ENCODE data around the gene GPS1. TPM values are rescaled to one million over a fixed set of nuclear protein-coding genes. Genes with fewer than 3 reads are reported as not detected.

GPS1 gene
- total RNA-seq, 1 donor from 2014 or later = 150 TPM

DNA sequence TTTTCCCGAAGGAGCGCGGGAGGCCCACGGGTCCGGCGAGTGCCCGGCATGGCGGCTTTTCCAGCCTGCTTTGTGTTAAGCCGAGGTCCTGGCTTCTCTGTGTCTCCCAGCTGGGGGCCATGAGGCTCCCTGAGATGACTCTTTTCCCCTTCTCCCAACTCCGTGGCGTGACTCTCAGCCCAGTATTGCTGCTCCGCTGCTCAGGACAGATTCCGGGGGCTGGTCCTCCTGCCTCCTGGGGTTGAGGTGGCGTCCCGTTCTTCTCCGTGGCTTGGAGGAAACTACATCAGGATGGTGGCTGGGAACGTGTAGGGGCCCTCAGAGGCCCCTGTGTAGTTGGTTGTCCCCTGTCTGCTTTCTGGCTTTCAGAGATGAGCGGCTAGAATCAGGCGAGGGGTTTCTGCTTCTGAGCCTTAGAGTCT is 951 bp downstream of the GPS1 start:
- no peak for DNase-seq (ENCODE audit: low read depth)

GRCh38 chr17:82053130-82053529 is 1.4 kb downstream of the GPS1 start:
- TF ChIP-seq, protein P1, sequence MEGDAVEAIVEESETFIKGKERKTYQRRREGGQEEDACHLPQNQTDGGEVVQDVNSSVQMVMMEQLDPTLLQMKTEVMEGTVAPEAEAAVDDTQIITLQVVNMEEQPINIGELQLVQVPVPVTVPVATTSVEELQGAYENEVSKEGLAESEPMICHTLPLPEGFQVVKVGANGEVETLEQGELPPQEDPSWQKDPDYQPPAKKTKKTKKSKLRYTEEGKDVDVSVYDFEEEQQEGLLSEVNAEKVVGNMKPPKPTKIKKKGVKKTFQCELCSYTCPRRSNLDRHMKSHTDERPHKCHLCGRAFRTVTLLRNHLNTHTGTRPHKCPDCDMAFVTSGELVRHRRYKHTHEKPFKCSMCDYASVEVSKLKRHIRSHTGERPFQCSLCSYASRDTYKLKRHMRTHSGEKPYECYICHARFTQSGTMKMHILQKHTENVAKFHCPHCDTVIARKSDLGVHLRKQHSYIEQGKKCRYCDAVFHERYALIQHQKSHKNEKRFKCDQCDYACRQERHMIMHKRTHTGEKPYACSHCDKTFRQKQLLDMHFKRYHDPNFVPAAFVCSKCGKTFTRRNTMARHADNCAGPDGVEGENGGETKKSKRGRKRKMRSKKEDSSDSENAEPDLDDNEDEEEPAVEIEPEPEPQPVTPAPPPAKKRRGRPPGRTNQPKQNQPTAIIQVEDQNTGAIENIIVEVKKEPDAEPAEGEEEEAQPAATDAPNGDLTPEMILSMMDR (IDR thresholded peaks at IDR 0.05; ENCODE audit: insufficient read depth, low read length, poor library complexity, severe bottlenecking) = no peak
- H3K27me3 ChIP-seq (ENCODE audit: control insufficient read depth, insufficient read depth, low read length) = no peaks in the 10 kb centered on the region
- peaks cover 3% of the 10 kb centered on the region for H3K36me3 ChIP-seq (ENCODE audit: control insufficient read depth, insufficient read depth, low read length)
- no peak for DNase-seq (ENCODE audit: low read depth)
- peak overlapping the region; percentile 80 for H3K4me3 ChIP-seq (ENCODE audit: low read depth, low read length)

More for the DNA sequence above, 951 bp downstream of the GPS1 start:
- TF ChIP-seq, protein P1 (IDR thresholded peaks at IDR 0.05; ENCODE audit: insufficient read depth, low read length, poor library complexity, severe bottlenecking) = no peak
- Histone ChIP-seq H3K4me3 (ENCODE audit: low read depth, low read length) (peak overlapping the region; percentile 80), H3K36me3 (ENCODE audit: control insufficient read depth, insufficient read depth, low read length) (peaks cover 3% of the 10 kb centered on the region), H3K27me3 (ENCODE audit: control insufficient read depth, insufficient read depth, low read length) (no peaks in the 10 kb centered on the region)

GRCh38 chr17:82053556-82054263 is 2.0 kb downstream of the GPS1 start:
- no peaks in the 10 kb centered on the region for H3K27me3 ChIP-seq (ENCODE audit: control insufficient read depth, insufficient read depth, low read length)
- H3K4me3 ChIP-seq (ENCODE audit: low read depth, low read length) = no peak overlapping the region
- TF ChIP-seq, protein P1 (IDR thresholded peaks at IDR 0.05; ENCODE audit: insufficient read depth, low read length, poor library complexity, severe bottlenecking) = no peak
- peaks cover 2% of the 10 kb centered on the region for H3K36me3 ChIP-seq (ENCODE audit: control insufficient read depth, insufficient read depth, low read length)
- no peak for DNase-seq (ENCODE audit: low read depth)

DNA sequence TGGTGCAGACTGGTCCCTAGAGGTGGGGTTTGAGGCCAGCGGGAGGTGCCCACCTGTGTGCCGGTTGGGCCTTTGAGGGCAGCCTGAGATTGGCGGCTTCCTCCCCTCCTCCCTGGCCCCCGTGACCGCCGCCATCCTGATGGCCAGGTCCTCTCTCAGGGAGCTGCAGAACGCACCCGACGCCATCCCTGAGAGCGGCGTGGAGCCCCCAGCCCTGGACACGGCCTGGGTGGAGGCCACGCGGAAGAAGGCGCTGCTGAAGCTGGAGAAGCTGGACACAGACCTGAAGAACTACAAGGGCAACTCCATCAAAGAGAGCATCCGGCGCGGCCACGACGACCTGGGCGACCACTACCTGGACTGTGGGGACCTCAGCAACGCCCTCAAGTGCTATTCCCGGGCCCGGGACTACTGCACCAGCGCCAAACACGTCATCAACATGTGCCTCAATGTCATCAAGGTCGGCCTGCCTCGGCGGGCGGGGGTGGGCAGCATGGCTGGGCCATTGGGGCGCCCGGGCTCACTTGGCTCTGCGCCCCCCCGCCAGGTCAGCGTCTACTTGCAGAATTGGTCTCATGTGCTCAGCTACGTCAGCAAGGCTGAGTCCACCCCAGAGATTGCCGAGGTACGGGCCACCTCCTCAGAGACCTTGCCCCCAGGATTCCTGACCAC is 2.8 kb downstream of the GPS1 start:
- Histone ChIP-seq H3K36me3 (ENCODE audit: control insufficient read depth, insufficient read depth, low read length) (peaks cover 2% of the 10 kb centered on the region), H3K4me3 (ENCODE audit: low read depth, low read length) (no peak overlapping the region), H3K27me3 (ENCODE audit: control insufficient read depth, insufficient read depth, low read length) (no peaks in the 10 kb centered on the region)
- TF ChIP-seq, protein P1 (IDR thresholded peaks at IDR 0.05; ENCODE audit: insufficient read depth, low read length, poor library complexity, severe bottlenecking) = no peak
- DNase-seq (ENCODE audit: low read depth) = no peak

DNA sequence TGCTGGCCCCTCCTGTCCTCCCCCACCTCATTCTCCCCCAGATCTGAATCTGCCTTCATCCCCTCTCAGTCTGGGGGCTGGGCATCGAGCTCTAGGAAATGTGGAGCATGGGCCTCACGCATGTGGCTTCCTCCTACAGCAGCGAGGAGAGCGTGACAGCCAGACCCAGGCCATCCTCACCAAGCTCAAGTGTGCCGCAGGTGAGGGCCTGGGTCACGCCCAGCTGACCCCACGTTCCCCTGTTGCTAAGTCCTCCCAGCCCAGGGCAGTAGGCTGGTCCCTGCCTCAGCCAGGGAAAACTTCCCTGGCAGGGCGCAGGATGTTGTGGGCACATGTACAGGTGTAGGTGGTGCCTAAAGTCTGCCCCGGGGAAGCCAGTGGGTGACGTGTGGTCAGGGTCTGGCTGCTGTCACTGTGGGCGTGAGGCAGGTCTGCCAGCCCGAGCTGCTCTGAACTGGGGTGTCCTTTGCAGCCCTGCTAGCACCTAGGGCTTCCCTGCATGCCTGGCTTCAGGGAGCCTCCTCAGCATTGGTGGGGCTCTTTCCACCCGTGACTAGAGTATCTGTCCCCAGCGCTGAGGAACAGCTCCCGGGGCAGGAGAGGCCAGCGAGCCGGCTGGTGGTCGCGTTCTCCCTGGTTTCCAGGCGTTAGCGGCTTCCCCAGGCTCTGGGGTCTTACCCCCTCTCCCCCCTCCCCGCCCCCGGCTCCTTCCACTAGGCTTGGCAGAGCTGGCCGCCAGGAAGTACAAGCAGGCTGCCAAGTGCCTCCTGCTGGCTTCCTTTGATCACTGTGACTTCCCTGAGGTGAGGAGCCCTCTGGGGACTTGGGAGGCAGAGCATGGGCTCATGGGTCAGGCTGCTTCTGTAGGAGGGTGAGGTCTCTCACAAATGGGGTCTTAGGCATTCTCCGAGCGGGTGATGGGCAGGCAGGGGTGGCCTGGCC is 3.6 kb downstream of the GPS1 start:
- Histone ChIP-seq H3K4me3 (ENCODE audit: low read depth, low read length) (no peak overlapping the region), H3K27me3 (ENCODE audit: control insufficient read depth, insufficient read depth, low read length) (no peaks in the 10 kb centered on the region), H3K36me3 (ENCODE audit: control insufficient read depth, insufficient read depth, low read length) (no peaks in the 10 kb centered on the region)
- TF ChIP-seq, protein P1 (IDR thresholded peaks at IDR 0.05; ENCODE audit: insufficient read depth, low read length, poor library complexity, severe bottlenecking) = no peak
- DNase-seq (ENCODE audit: low read depth) = no peak
